HL-60 (cell line): ENCODE measurements around the gene TRERF1.

Experiments
- GABPA ChIP-seq: IDR thresholded peaks from 2 replicates; pipeline ENCODE4 v1.6.1; 2012; ENCODE audit warnings: low read depth
- POLR2AphosphoS5 ChIP-seq: IDR thresholded peaks from 2 replicates; pipeline ENCODE4 v1.6.1; 2012; ENCODE audit warnings: low read depth
- TF ChIP-seq, protein P1 (sequence below): IDR thresholded peaks from one replicate; pipeline ENCODE4 v1.5.1; 2011; ENCODE audit warnings: low read length, control low read depth, inconsistent platforms; ENCODE audit not compliant: insufficient read depth
- TF ChIP-seq, protein P2 (sequence below): IDR thresholded peaks from 2 replicates; pipeline ENCODE4 v1.6.1; 2012; ENCODE audit warnings: low read depth; ENCODE audit not compliant: insufficient replicate concordance

- TF ChIP-seq, protein P1, sequence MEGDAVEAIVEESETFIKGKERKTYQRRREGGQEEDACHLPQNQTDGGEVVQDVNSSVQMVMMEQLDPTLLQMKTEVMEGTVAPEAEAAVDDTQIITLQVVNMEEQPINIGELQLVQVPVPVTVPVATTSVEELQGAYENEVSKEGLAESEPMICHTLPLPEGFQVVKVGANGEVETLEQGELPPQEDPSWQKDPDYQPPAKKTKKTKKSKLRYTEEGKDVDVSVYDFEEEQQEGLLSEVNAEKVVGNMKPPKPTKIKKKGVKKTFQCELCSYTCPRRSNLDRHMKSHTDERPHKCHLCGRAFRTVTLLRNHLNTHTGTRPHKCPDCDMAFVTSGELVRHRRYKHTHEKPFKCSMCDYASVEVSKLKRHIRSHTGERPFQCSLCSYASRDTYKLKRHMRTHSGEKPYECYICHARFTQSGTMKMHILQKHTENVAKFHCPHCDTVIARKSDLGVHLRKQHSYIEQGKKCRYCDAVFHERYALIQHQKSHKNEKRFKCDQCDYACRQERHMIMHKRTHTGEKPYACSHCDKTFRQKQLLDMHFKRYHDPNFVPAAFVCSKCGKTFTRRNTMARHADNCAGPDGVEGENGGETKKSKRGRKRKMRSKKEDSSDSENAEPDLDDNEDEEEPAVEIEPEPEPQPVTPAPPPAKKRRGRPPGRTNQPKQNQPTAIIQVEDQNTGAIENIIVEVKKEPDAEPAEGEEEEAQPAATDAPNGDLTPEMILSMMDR, result no peak
- TF ChIP-seq POLR2AphosphoS5 (no peak), GABPA (no peak)
- TF ChIP-seq, protein P2, sequence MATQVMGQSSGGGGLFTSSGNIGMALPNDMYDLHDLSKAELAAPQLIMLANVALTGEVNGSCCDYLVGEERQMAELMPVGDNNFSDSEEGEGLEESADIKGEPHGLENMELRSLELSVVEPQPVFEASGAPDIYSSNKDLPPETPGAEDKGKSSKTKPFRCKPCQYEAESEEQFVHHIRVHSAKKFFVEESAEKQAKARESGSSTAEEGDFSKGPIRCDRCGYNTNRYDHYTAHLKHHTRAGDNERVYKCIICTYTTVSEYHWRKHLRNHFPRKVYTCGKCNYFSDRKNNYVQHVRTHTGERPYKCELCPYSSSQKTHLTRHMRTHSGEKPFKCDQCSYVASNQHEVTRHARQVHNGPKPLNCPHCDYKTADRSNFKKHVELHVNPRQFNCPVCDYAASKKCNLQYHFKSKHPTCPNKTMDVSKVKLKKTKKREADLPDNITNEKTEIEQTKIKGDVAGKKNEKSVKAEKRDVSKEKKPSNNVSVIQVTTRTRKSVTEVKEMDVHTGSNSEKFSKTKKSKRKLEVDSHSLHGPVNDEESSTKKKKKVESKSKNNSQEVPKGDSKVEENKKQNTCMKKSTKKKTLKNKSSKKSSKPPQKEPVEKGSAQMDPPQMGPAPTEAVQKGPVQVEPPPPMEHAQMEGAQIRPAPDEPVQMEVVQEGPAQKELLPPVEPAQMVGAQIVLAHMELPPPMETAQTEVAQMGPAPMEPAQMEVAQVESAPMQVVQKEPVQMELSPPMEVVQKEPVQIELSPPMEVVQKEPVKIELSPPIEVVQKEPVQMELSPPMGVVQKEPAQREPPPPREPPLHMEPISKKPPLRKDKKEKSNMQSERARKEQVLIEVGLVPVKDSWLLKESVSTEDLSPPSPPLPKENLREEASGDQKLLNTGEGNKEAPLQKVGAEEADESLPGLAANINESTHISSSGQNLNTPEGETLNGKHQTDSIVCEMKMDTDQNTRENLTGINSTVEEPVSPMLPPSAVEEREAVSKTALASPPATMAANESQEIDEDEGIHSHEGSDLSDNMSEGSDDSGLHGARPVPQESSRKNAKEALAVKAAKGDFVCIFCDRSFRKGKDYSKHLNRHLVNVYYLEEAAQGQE, result no peak
Measured at GRCh38 chr6:42249279-42249678, 202.4 kb downstream of the TRERF1 start.
